ENCODE measurements around the gene DENND1B. TPM values are rescaled to one million over a fixed set of nuclear protein-coding genes. Genes with fewer than 3 reads are reported as not detected.
A peak's percentile ranks its signal among the peaks of the same experiment; 100 is the strongest.
"Not testable (repeated sequence)": the region's sequence is repeated elsewhere in the genome, so short reads cannot be mapped to it uniquely, and the experiment has no call there.

Gene DENND1B
- total RNA-seq, 1 experiment from 2014 or later: 28.2 TPM

DNA sequence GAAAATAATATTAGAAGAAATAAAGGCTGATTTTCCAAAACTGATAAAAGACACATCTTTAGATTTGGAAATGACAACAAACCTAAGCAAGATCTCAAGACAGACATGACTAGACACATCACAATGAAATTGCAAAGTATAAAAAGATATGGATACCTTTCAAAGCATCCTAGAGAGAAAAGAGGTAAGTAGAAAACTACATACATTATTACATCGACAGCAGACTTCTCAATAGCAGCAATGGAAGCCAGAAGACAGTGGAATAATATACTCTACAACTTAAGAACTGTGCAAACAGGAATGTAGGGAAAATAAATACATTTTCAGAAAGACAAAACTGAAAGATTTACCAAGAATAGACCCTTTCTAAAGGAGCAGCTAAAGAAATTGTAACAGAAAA lies 50.2 kb downstream of the DENND1B start:
- no peak overlapping the region for H3K4me3 Mint-ChIP-seq (ENCODE audit: low read depth, unreplicated experiment)
- H3K4me1 Mint-ChIP-seq (ENCODE audit: low read depth, unreplicated experiment): no peaks in the 10 kb centered on the region
- H3K9me3 Mint-ChIP-seq (ENCODE audit: low read depth, unreplicated experiment): peaks cover 22% of the 10 kb centered on the region
- TF ChIP-seq, protein P1, sequence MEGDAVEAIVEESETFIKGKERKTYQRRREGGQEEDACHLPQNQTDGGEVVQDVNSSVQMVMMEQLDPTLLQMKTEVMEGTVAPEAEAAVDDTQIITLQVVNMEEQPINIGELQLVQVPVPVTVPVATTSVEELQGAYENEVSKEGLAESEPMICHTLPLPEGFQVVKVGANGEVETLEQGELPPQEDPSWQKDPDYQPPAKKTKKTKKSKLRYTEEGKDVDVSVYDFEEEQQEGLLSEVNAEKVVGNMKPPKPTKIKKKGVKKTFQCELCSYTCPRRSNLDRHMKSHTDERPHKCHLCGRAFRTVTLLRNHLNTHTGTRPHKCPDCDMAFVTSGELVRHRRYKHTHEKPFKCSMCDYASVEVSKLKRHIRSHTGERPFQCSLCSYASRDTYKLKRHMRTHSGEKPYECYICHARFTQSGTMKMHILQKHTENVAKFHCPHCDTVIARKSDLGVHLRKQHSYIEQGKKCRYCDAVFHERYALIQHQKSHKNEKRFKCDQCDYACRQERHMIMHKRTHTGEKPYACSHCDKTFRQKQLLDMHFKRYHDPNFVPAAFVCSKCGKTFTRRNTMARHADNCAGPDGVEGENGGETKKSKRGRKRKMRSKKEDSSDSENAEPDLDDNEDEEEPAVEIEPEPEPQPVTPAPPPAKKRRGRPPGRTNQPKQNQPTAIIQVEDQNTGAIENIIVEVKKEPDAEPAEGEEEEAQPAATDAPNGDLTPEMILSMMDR (IDR thresholded peaks at IDR 0.05; ENCODE audit: unreplicated experiment): no peak
- intact Hi-C loops (cut with micrococcal nuclease; ENCODE audit: unreplicated experiment): no loop called here
- CTCF ChIA-PET: no interaction called here
- no peaks in the 10 kb centered on the region for H3K27me3 Mint-ChIP-seq (ENCODE audit: unreplicated experiment)
- no TSS peak for BruUV-seq (replicated peaks)
- no peak for DNase-seq
- no peak overlapping the region for H3K27ac Mint-ChIP-seq (ENCODE audit: unreplicated experiment)
- no peaks in the 10 kb centered on the region for H3K36me3 Mint-ChIP-seq (ENCODE audit: insufficient read depth, unreplicated experiment)

DNA sequence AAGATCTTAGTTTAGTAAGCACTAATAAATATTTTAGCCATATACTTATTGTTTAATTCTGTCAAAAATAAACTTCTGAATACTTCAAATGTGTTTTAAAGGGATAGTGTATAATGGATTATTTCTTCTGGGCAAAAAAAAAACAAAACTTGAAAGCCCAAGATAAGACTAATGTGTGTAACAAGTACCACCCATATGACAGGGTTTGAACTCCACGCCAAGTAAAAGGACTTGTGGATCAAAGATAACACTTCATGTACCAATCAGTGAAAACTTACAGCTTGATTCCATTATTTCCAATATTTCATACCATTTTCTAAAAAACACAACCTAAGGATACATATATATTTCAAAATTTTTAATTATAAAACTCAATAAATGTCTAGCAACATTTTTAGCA lies 59.5 kb downstream of the DENND1B start:
- no peak overlapping the region for H3K27ac Mint-ChIP-seq (ENCODE audit: unreplicated experiment)
- DNase-seq: no peak
- TF ChIP-seq, protein P1 (IDR thresholded peaks at IDR 0.05; ENCODE audit: unreplicated experiment): no peak
- H3K4me1 Mint-ChIP-seq (ENCODE audit: low read depth, unreplicated experiment): peaks cover 11% of the 10 kb centered on the region
- CTCF ChIA-PET: no interaction called here
- H3K27me3 Mint-ChIP-seq (ENCODE audit: unreplicated experiment): no peaks in the 10 kb centered on the region
- no peak overlapping the region for H3K4me3 Mint-ChIP-seq (ENCODE audit: low read depth, unreplicated experiment)
- H3K9me3 Mint-ChIP-seq (ENCODE audit: low read depth, unreplicated experiment): no peaks in the 10 kb centered on the region
- BruUV-seq (replicated peaks): no TSS peak
- no peaks in the 10 kb centered on the region for H3K36me3 Mint-ChIP-seq (ENCODE audit: insufficient read depth, unreplicated experiment)
- intact Hi-C loops (cut with micrococcal nuclease; ENCODE audit: unreplicated experiment): no loop called here

DNA sequence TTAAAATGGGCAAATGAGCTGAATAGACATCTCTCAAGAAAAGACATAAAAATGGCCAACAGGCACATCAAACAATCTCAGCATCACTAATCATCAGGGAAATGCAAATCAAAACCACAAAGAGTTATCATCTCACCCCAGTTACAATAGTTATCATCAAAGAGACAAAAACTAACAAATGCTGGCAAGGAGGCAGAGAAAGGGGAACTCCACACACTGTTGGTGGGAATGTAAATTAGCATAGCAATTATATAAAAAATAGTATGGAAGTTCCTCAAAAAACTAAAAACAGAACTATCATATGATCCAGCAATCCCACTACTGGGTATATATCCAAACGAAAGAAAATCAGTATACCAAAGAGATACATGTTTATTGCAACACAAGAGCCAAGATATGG lies 68.7 kb downstream of the DENND1B start:
- H3K27ac Mint-ChIP-seq (ENCODE audit: unreplicated experiment): no peak overlapping the region
- no peak for DNase-seq
- H3K36me3 Mint-ChIP-seq (ENCODE audit: insufficient read depth, unreplicated experiment): no peaks in the 10 kb centered on the region
- intact Hi-C loops (cut with micrococcal nuclease; ENCODE audit: unreplicated experiment): no loop called here
- H3K4me1 Mint-ChIP-seq (ENCODE audit: low read depth, unreplicated experiment): no peaks in the 10 kb centered on the region
- peaks cover 3% of the 10 kb centered on the region for H3K9me3 Mint-ChIP-seq (ENCODE audit: low read depth, unreplicated experiment)
- TF ChIP-seq, protein P1 (IDR thresholded peaks at IDR 0.05; ENCODE audit: unreplicated experiment): no peak
- H3K27me3 Mint-ChIP-seq (ENCODE audit: unreplicated experiment): no peaks in the 10 kb centered on the region
- CTCF ChIA-PET: no interaction called here
- BruUV-seq (replicated peaks): no TSS peak
- no peak overlapping the region for H3K4me3 Mint-ChIP-seq (ENCODE audit: low read depth, unreplicated experiment)

DNA sequence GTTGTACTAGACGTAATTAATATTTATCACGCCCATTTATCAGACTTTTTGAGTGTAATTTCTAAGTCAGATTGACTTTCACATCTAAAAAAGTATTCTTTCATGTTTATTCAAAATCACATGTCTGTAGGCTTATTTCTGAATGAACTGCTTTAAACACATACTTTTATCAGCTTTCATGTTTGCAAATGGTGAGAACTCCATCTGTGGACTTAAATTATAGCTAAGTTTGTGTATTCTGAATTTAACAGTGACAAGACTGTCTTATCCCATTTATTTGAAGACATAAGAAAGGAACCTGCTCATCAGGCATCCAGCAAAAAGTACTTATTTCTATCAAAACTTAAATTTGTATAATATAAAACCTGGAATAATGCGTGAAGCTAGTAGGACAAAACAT lies 69.3 kb downstream of the DENND1B start:
- TF ChIP-seq, protein P1 (IDR thresholded peaks at IDR 0.05; ENCODE audit: unreplicated experiment): no peak
- Mint-ChIP-seq H3K4me3 (ENCODE audit: low read depth, unreplicated experiment) (no peak overlapping the region), H3K9me3 (ENCODE audit: low read depth, unreplicated experiment) (peaks cover 3% of the 10 kb centered on the region), H3K27me3 (ENCODE audit: unreplicated experiment) (no peaks in the 10 kb centered on the region), H3K4me1 (ENCODE audit: low read depth, unreplicated experiment) (no peaks in the 10 kb centered on the region), H3K27ac (ENCODE audit: unreplicated experiment) (no peak overlapping the region), H3K36me3 (ENCODE audit: insufficient read depth, unreplicated experiment) (no peaks in the 10 kb centered on the region)
- CTCF ChIA-PET: no interaction called here
- intact Hi-C loops (cut with micrococcal nuclease; ENCODE audit: unreplicated experiment): no loop called here
- DNase-seq: no peak
- BruUV-seq (replicated peaks): TSS peak; percentile 15

DNA sequence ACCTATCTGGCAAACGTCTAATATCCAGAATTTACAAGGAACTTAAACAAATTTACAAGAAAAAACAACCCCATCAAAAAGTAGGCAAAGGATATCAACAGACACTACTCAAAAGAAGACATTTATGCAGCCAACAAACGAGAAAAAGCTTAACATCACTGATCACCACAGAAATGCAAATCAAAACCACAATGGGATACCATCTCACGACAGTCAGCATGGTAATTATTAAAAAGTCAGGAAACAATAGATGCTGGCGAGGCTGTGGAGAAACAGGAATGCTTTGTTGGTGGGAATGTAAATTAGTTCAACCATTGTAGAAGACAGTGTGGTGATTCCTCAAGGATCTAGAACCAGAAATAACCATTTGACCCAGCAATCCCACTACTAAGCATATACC lies 74.6 kb downstream of the DENND1B start:
- H3K4me3 Mint-ChIP-seq (ENCODE audit: low read depth, unreplicated experiment); BruUV-seq (replicated peaks); H3K27ac Mint-ChIP-seq (ENCODE audit: unreplicated experiment); intact Hi-C loops (cut with micrococcal nuclease; ENCODE audit: unreplicated experiment); H3K9me3 Mint-ChIP-seq (ENCODE audit: low read depth, unreplicated experiment); DNase-seq; CTCF ChIA-PET; H3K27me3 Mint-ChIP-seq (ENCODE audit: unreplicated experiment); H3K36me3 Mint-ChIP-seq (ENCODE audit: insufficient read depth, unreplicated experiment): not testable (repeated sequence)
- peaks cover 25% of the 10 kb centered on the region for H3K4me1 Mint-ChIP-seq (ENCODE audit: low read depth, unreplicated experiment)

Measured in Calu3 (cell line).